Measurements from ENCODE around the gene VILL. TPM values are rescaled to one million over a fixed set of nuclear protein-coding genes. Genes with fewer than 3 reads are reported as not detected.
A peak's percentile ranks its signal among the peaks of the same experiment; 100 is the strongest.
"Not testable (repeated sequence)": the region's sequence is repeated elsewhere in the genome, so short reads cannot be mapped to it uniquely, and the experiment has no call there.

VILL gene
- total RNA-seq, 4 donors from 2014 or later: 3.5 to 7.5 (median 5.2) TPM

GRCh38 chr3:38031022-38031994 is 40.7 kb downstream of the VILL start:
- Histone ChIP-seq H3K36me3 (no peaks in the 10 kb centered on the region), H3K27ac (peak overlapping the region in 3 of 4 donors; percentile 91 to 95 (median 93)), H3K27me3 (no peaks in the 10 kb centered on the region), H3K4me1 (peaks cover 0 to 51% (median 14%) of the 10 kb centered on the region in 3 donors), H3K9me3 (no peaks in the 10 kb centered on the region), H3K4me3 (no peak overlapping the region)
- no peak for TF ChIP-seq POLR2A (IDR thresholded peaks at IDR 0.05)
- no peak for TF ChIP-seq CTCF (IDR thresholded peaks at IDR 0.05)
- TF ChIP-seq EP300 (IDR thresholded peaks at IDR 0.05): no peak
- peak; percentile 25 for TF ChIP-seq POLR2AphosphoS5 (IDR thresholded peaks at IDR 0.05)
- ATAC-seq: peak; percentile 33
- 52 to 65% methylated on average over 3 to 4 of the region's 9 CpGs for WGBS, 2 donors (ENCODE audit: low coverage in 1 of 2)

- ATAC-seq: no peak
- no peaks in the 10 kb centered on the region for H3K9me3 ChIP-seq
- H3K27me3 ChIP-seq: no peaks in the 10 kb centered on the region
- H3K27ac ChIP-seq: peak overlapping the region in 2 of 4 donors; percentile 93 to 95
- TF ChIP-seq POLR2AphosphoS5 (IDR thresholded peaks at IDR 0.05) (no peak), EP300 (IDR thresholded peaks at IDR 0.05) (no peak), CTCF (IDR thresholded peaks at IDR 0.05) (no peak), POLR2A (IDR thresholded peaks at IDR 0.05) (no peak)
- no peak overlapping the region for H3K4me3 ChIP-seq
- H3K4me1 ChIP-seq: peaks cover 0 to 41% (median 12%) of the 10 kb centered on the region in 3 donors
- H3K36me3 ChIP-seq: no peaks in the 10 kb centered on the region
- 100% methylated on average over 1 of the region's 1 CpG; no CpG with 5 or more reads in 1 of the 2 donors for WGBS, 2 donors (ENCODE audit: low coverage in 1 of 2)
Observed at GRCh38 chr3:38032328-38032865, 41.8 kb downstream of the VILL start.

- not testable (repeated sequence) for H3K9me3 ChIP-seq, ATAC-seq, H3K36me3 ChIP-seq, H3K4me3 ChIP-seq, H3K27ac ChIP-seq, H3K27me3 ChIP-seq
- H3K4me1 ChIP-seq: peaks cover 0 to 31% (median 12%) of the 10 kb centered on the region in 3 donors
- WGBS, 2 donors (ENCODE audit: low coverage in 1 of 2): 80% methylated on average over 5 of the region's 7 CpGs; no CpG with 5 or more reads in 1 of the 2 donors
Observed at GRCh38 chr3:38033586-38033985, 43.0 kb downstream of the VILL start.

- H3K9me3 ChIP-seq, H3K27me3 ChIP-seq, H3K36me3 ChIP-seq, H3K4me3 ChIP-seq, ATAC-seq, H3K27ac ChIP-seq: not testable (repeated sequence)
- peaks cover 0 to 32% (median 16%) of the 10 kb centered on the region in 3 donors for H3K4me1 ChIP-seq
- 83 to 88% methylated on average over 6 to 9 of the region's 9 CpGs for WGBS, 2 donors (ENCODE audit: low coverage in 1 of 2)
Observed at GRCh38 chr3:38034335-38034734, 43.7 kb downstream of the VILL start.

GRCh38 chr3:38036286-38036685 is 45.7 kb downstream of the VILL start:
- TF ChIP-seq POLR2A (IDR thresholded peaks at IDR 0.05) (no peak), CTCF (IDR thresholded peaks at IDR 0.05) (no peak), EP300 (IDR thresholded peaks at IDR 0.05) (no peak), POLR2AphosphoS5 (IDR thresholded peaks at IDR 0.05) (no peak)
- Histone ChIP-seq H3K4me3 (no peak overlapping the region), H3K36me3 (no peaks in the 10 kb centered on the region), H3K9me3 (no peaks in the 10 kb centered on the region), H3K27me3 (no peaks in the 10 kb centered on the region), H3K27ac (no peak overlapping the region), H3K4me1 (peaks cover 0 to 25% (median 12%) of the 10 kb centered on the region in 3 donors)
- ATAC-seq: no peak
- 82 to 85% methylated on average over 4 to 5 of the region's 5 CpGs for WGBS, 2 donors (ENCODE audit: low coverage in 1 of 2)

All from gastroesophageal sphincter (tissue), 4 donors.